GM12878 (cell line): ENCODE data around the gene LRRC73. TPM values are rescaled to one million over a fixed set of nuclear protein-coding genes. Genes with fewer than 3 reads are reported as not detected.

Experiments
- ATAC-seq: fragments of 200-7000 bp; cut with Tn5 transposase; 3 replicates; pipeline ENCODE4 v1.9.1; 2020; ENCODE audit warnings: mild to moderate bottlenecking, moderate library complexity
- BruUV-seq: library from RNA; stranded (reverse); fragments of 400-500 nt; replicated peaks from 2 replicates; lab custom pipeline; 2021; lab: Mats Ljungman, UMichigan
- CTCF ChIA-PET: fragments of 300-600 bp; sonication (Branson Sonifier 250); formaldehyde crosslinking; extraction: SDS; loops from one replicate; lab custom pipeline; 2021; ENCODE audit warnings: inconsistent platforms; lab: Yijun Ruan, JAX
- POLR2A ChIA-PET: fragments of 350-600 bp; formaldehyde crosslinking; extraction: SDS; loops from one replicate; lab custom pipeline; 2021; ENCODE audit warnings: inconsistent platforms; lab: Charles Lee
- RAD21 ChIA-PET: fragments of 300-600 bp; sonication (Branson Sonifier 250); formaldehyde crosslinking; loops from one replicate; lab custom pipeline; 2023; ENCODE audit warnings: antibody characterized with exemption; ENCODE audit not compliant: unreplicated experiment; lab: Charles Lee
- SMC1A ChIA-PET: fragments of 300-600 bp; sonication (Branson Sonifier 250); formaldehyde crosslinking; loops from one replicate; lab custom pipeline; 2023; ENCODE audit not compliant: unreplicated experiment, uncharacterized antibody; lab: Charles Lee
- DNase-seq: peaks from one replicate; pipeline ENCODE4 v3.0.0-alpha.2; 2011; ENCODE audit warnings: low read depth, low spot score
- FAIRE-seq: peaks from 3 replicates; lab custom pipeline; 2011; peaks lifted over from hg19 to GRCh38; lab: Jason Lieb, UNC
- H2AFZ ChIP-seq: 2 replicates; pipeline ENCODE4 v1.6.0; 2011; ENCODE audit warnings: low read depth, low read length, control low read depth; ENCODE audit not compliant: control insufficient read depth
- H3K27ac ChIP-seq: 2 replicates; pipeline ENCODE4 v1.5.1; 2011; ENCODE audit warnings: control low read depth; ENCODE audit not compliant: control insufficient read depth, insufficient read depth
- H3K27me3 ChIP-seq, 2 experiments: replicated peaks in 1 of 2; 2 replicates each; pipeline versions ENCODE4 v1.6.0 to v1.6.1; 2011; ENCODE audit warnings: low read length in 1 of 2; ENCODE audit not compliant: control insufficient read depth in 2 of 2, insufficient read depth in 2 of 2
- H3K36me3 ChIP-seq, 2 experiments: 2 replicates each; pipeline ENCODE4 v1.5.1; 2011; ENCODE audit warnings: low read length in 1 of 2; ENCODE audit not compliant: control insufficient read depth in 2 of 2, insufficient read depth in 2 of 2
- H3K4me1 ChIP-seq: 2 replicates; pipeline ENCODE4 v1.6.1; 2011; ENCODE audit warnings: mild to moderate bottlenecking, low read length, moderate library complexity, mixed read lengths; ENCODE audit not compliant: control insufficient read depth, insufficient read depth
- H3K4me2 ChIP-seq: 2 replicates; pipeline ENCODE4 v1.6.0; 2011; ENCODE audit warnings: control low read depth; ENCODE audit not compliant: control insufficient read depth, insufficient read depth
- H3K4me3 ChIP-seq: fragments of 200-600 bp; sonication (generic); 2 replicates; pipeline ENCODE4 v1.5.1; 2016
- H3K79me2 ChIP-seq: 2 replicates; pipeline ENCODE4 v1.6.0; 2011; ENCODE audit warnings: low read length; ENCODE audit not compliant: control insufficient read depth, insufficient read depth
- H3K9ac ChIP-seq: 2 replicates; pipeline ENCODE4 v1.8.0; 2011; ENCODE audit warnings: low read length, control low read depth, mixed read lengths; ENCODE audit not compliant: control insufficient read depth, insufficient read depth
- H3K9me3 ChIP-seq: replicated peaks from 3 replicates; pipeline ENCODE4 v1.5.1; 2011; ENCODE audit warnings: mild to moderate bottlenecking, low read length; ENCODE audit not compliant: control insufficient read depth, insufficient read depth
- H4K20me1 ChIP-seq: 2 replicates; pipeline ENCODE4 v1.6.0; 2011; ENCODE audit not compliant: control insufficient read depth, insufficient read depth
- CREB1 ChIP-seq: IDR thresholded peaks from 2 replicates; pipeline ENCODE4 v1.6.1; 2012; ENCODE audit warnings: low read depth, mild to moderate bottlenecking, inconsistent platforms
- EGR1 ChIP-seq, 2 experiments: IDR thresholded peaks; 1 replicate in 1 of 2; 2 replicates in 1 of 2; pipeline ENCODE4 v1.6.1; 2011 to 2012; ENCODE audit warnings: low read depth in 2 of 2, low read length in 2 of 2, borderline replicate concordance in 1 of 2, mild to moderate bottlenecking in 1 of 2, moderate library complexity in 1 of 2
- FOXM1 ChIP-seq: IDR thresholded peaks from 2 replicates; pipeline ENCODE4 v1.6.1; 2012; ENCODE audit warnings: low read depth, mild to moderate bottlenecking, inconsistent platforms, low read length, moderate library complexity
- HDAC6 ChIP-seq: fragments of 200-600 bp; sonication (generic); IDR thresholded peaks from one replicate; pipeline ENCODE4 v1.8.0; 2017; ENCODE audit warnings: antibody characterized with exemption; ENCODE audit not compliant: unreplicated experiment
- IRF4 ChIP-seq: IDR thresholded peaks from 2 replicates; pipeline ENCODE4 v1.6.1; 2011; ENCODE audit warnings: low read depth, low read length
- MTA3 ChIP-seq: IDR thresholded peaks from 2 replicates; pipeline ENCODE4 v1.6.1; 2012; ENCODE audit warnings: low read length, inconsistent platforms, borderline replicate concordance
- PAX5 ChIP-seq: IDR thresholded peaks from 2 replicates; pipeline ENCODE4 v1.6.1; 2011; ENCODE audit warnings: low read depth, low read length, borderline replicate concordance
- RUNX3 ChIP-seq: IDR thresholded peaks from 2 replicates; pipeline ENCODE4 v1.6.1; 2012; ENCODE audit warnings: low read length, inconsistent platforms
- SIX5 ChIP-seq: IDR thresholded peaks from 2 replicates; pipeline ENCODE4 v1.6.1; 2011; ENCODE audit warnings: mild to moderate bottlenecking, low read depth, low read length, moderate library complexity; ENCODE audit not compliant: severe bottlenecking
- SMAD1 ChIP-seq: fragments of 450-650 bp; IDR thresholded peaks from 2 replicates; pipeline ENCODE4 v1.6.1; 2018; ENCODE audit warnings: mild to moderate bottlenecking, low read depth; ENCODE audit not compliant: partially characterized antibody
- SUPT20H ChIP-seq: IDR thresholded peaks from 2 replicates; pipeline ENCODE4 v1.6.1; 2011; ENCODE audit warnings: low read depth, mild to moderate bottlenecking, low read length, moderate library complexity, borderline replicate concordance; ENCODE audit not compliant: control insufficient read depth
- SUZ12 ChIP-seq: fragments of 200-600 bp; sonication (generic); IDR thresholded peaks from one replicate; pipeline ENCODE4 v1.6.1; 2018; ENCODE audit warnings: antibody characterized with exemption, mild to moderate bottlenecking; ENCODE audit not compliant: unreplicated experiment
- ZNF274 ChIP-seq: IDR thresholded peaks from one replicate; pipeline ENCODE4 v1.8.0; 2011; ENCODE audit not compliant: insufficient read length, insufficient read depth
- WGBS: methylation state at CpG from one replicate; pipeline ENCODE4 v1.1.6; 2016; ENCODE audit warnings: low lambda C conversion rate; ENCODE audit not compliant: insufficient replicate concordance, insufficient coverage; ENCODE audit errors: missing lambda C conversion rate; 5-methylcytosine and 5-hydroxymethylcytosine counted together
- in situ Hi-C: fragments of 300-500 bp; cut with MboI; formaldehyde crosslinking; loops from 9 replicates; pipeline ENCODE4 v1.14.3; 2018; ENCODE audit warnings: mixed read lengths
- intact Hi-C: fragments of 100-400 bp; cut with micrococcal nuclease; formaldehyde crosslinking; loops from one replicate; pipeline ENCODE4 v1.14.2; 2022; ENCODE audit not compliant: unreplicated experiment
- polyA plus RNA-seq, 11 experiments: library from polyadenylated mRNA; depleted of rRNA in 4 of 11; unstranded in 6 of 11; stranded (reverse) in 5 of 11; fragments of >200 nt; fragmentation: Nextera tagmentation in 4 of 11; fragmentation: Illumina TruSeq in 1 of 11; extraction: Ambion mirVana in 4 of 11; extraction: Trizol in 1 of 11; gene quantifications; 1 replicate in 1 of 11; 2 replicates in 10 of 11; pipeline versions ENCODE4 v1.2.1 to v1.2.3, GENCODE V29; 2011 to 2016; ENCODE audit warnings: inconsistent platforms in 2 of 11, missing spikeins in 2 of 11, low read depth in 1 of 11
- total RNA-seq, 4 experiments: library from RNA; depleted of rRNA in 3 of 4; stranded (reverse); fragments of >200 nt in 3 of 4; fragmentation: Illumina TruSeq in 1 of 4; extraction: Trizol in 1 of 4; gene quantifications; 2 replicates each; pipeline versions ENCODE4 v1.2.1 to v1.2.3, GENCODE V29; 2013 to 2021

Gene LRRC73
- total and polyA plus RNA-seq, 10 of the 15 experiments (the other 5 are each of a cell fraction or from before 2014, with no cell fraction given): 0.13 TPM; not detected in 9

- ChIA-PET POLR2A (interaction anchor here (0.6 kb wide), 2 partner anchors 116 to 247 kb away, joined by 3 to 5 read pairs; no protein-coding TSS in a partner anchor), CTCF (interaction anchor here (0.6 to 6.8 kb wide), 7 partner anchors 14 to 297 kb away, joined by 3 to 70 read pairs (median 3); no protein-coding TSS in a partner anchor), SMC1A (interaction anchor here (1.4 kb wide), 1 partner anchor 246 kb away, joined by 3 read pairs; no protein-coding TSS in a partner anchor), RAD21 (interaction anchor here (0.7 to 0.9 kb wide), 2 partner anchors 31 to 241 kb away, joined by 3 read pairs; no protein-coding TSS in a partner anchor)
- 15% methylated on average over 35 of the region's 69 CpGs for WGBS
- Histone ChIP-seq H3K9me3 (no peaks in the 10 kb centered on the region), H3K4me2 (peak overlapping the region; percentile 94), H2AFZ (no peak overlapping the region), H3K9ac (no peak overlapping the region), H3K4me1 (peaks cover 4% of the 10 kb centered on the region; the same call in 1 of the 2 replicates), H3K27me3 (peaks cover 0 to 2% of the 10 kb centered on the region in 2 experiments; a peak in 1 of 4 replicates), H3K4me3 (peak overlapping the region; percentile 65; the same call in 1 of the 2 replicates), H4K20me1 (no peaks in the 10 kb centered on the region), H3K27ac (no peak overlapping the region), H3K79me2 (peaks cover under 1% of the 10 kb centered on the region), H3K36me3 (peaks cover 13 to 19% of the 10 kb centered on the region in 2 experiments; a peak in 3 of 4 replicates)
- no TSS peak for BruUV-seq
- no peak for DNase-seq
- no peak for FAIRE-seq
- in situ Hi-C loops (loop anchor here (5.0 kb wide), 1 partner anchor 252 kb away; no protein-coding TSS in a partner anchor), intact Hi-C loops (loop anchor here (5.0 kb wide), 1 partner anchor 127 kb away; no protein-coding TSS in a partner anchor)
- peak; percentile 9; the same call in 2 of the 3 replicates for ATAC-seq
- peak in 1 of 2 experiments; percentile 80; a peak in 2 of 3 replicates for TF ChIP-seq EGR1 (IDR thresholded peaks at IDR 0.05; ENCODE audit: borderline replicate concordance in 1 of 2, low read depth in 2 of 2, low read length in 2 of 2)
- no peak for TF ChIP-seq SIX5
- peak; percentile 30 for TF ChIP-seq HDAC6
- TF ChIP-seq SUZ12: peak; percentile 70
- TF ChIP-seq SMAD1: no peak
- TF ChIP-seq PAX5: no peak
- TF ChIP-seq CREB1: no peak
- no peak for TF ChIP-seq MTA3
- no peak for TF ChIP-seq IRF4
- TF ChIP-seq RUNX3: no peak
- no peak for TF ChIP-seq SUPT20H
- TF ChIP-seq FOXM1: no peak
- TF ChIP-seq ZNF274: no peak
Measured at GRCh38 chr6:43509142-43509983, 783 bp downstream of the LRRC73 start.
